HG03521 (cell line): Measurements from ENCODE around the gene METTL16.
"Not testable (repeated sequence)": the region's sequence is repeated elsewhere in the genome, so short reads cannot be mapped to it uniquely, and the experiment has no call there.

Experiments
- ATAC-seq: cut with Tn5 transposase; IDR thresholded peaks from one replicate; pipeline ENCODE4 v1.9.1; 2021; ENCODE audit warnings: mild to moderate bottlenecking, moderate library complexity; ENCODE audit not compliant: unreplicated experiment

Gene METTL16

GRCh38 chr17:2502871-2503580 lies 8.7 kb downstream of the METTL16 start:
- no peak for ATAC-seq

- no peak for ATAC-seq
Measured at GRCh38 chr17:2500446-2500845, 11.2 kb downstream of the METTL16 start.

GRCh38 chr17:2489286-2489685 lies 22.4 kb downstream of the METTL16 start:
- ATAC-seq = not testable (repeated sequence)

GRCh38 chr17:2487306-2487705 lies 24.4 kb downstream of the METTL16 start:
- no peak for ATAC-seq

GRCh38 chr17:2486709-2487108 lies 25.0 kb downstream of the METTL16 start:
- not testable (repeated sequence) for ATAC-seq

GRCh38 chr17:2485970-2486369 lies 25.7 kb downstream of the METTL16 start:
- ATAC-seq = no peak

- no peak for ATAC-seq
Measured at GRCh38 chr17:2485543-2485942, 26.1 kb downstream of the METTL16 start.

- ATAC-seq = no peak
Measured at GRCh38 chr17:2484876-2485275, 26.8 kb downstream of the METTL16 start.

GRCh38 chr17:2483084-2483483 lies 28.6 kb downstream of the METTL16 start:
- ATAC-seq = no peak

- ATAC-seq = no peak
Measured at GRCh38 chr17:2482218-2482617, 29.5 kb downstream of the METTL16 start.

GRCh38 chr17:2481760-2482159 lies 29.9 kb downstream of the METTL16 start:
- ATAC-seq = no peak

- no peak for ATAC-seq
Measured at GRCh38 chr17:2478458-2478857, 33.2 kb downstream of the METTL16 start.

- no peak for ATAC-seq
Measured at GRCh38 chr17:2475056-2475455, 36.6 kb downstream of the METTL16 start.

GRCh38 chr17:2474371-2474770 lies 37.3 kb downstream of the METTL16 start:
- ATAC-seq = no peak

GRCh38 chr17:2468270-2468669 lies 43.4 kb downstream of the METTL16 start:
- ATAC-seq = no peak

- ATAC-seq = no peak
Measured at GRCh38 chr17:2466931-2467330, 44.8 kb downstream of the METTL16 start.

- no peak for ATAC-seq
Measured at GRCh38 chr17:2462481-2462880, 49.2 kb downstream of the METTL16 start.

GRCh38 chr17:2459917-2460271 lies 51.8 kb downstream of the METTL16 start:
- ATAC-seq = no peak

- ATAC-seq = no peak
Measured at GRCh38 chr17:2457913-2458312, 53.8 kb downstream of the METTL16 start.

GRCh38 chr17:2456475-2456874 lies 55.2 kb downstream of the METTL16 start:
- no peak for ATAC-seq

- no peak for ATAC-seq
Measured at GRCh38 chr17:2455956-2456355, 55.7 kb downstream of the METTL16 start.

- ATAC-seq = no peak
Measured at GRCh38 chr17:2453866-2454265, 57.8 kb downstream of the METTL16 start.

- ATAC-seq = no peak
Measured at GRCh38 chr17:2453325-2453724, 58.4 kb downstream of the METTL16 start.
